GM19351 (cell line): ENCODE results near the gene AQP2.
"Not testable (repeated sequence)": the region's sequence is repeated elsewhere in the genome, so short reads cannot be mapped to it uniquely, and the experiment has no call there.

Source experiments
- ATAC-seq: cut with Tn5 transposase; IDR thresholded peaks from one replicate; pipeline ENCODE4 v1.9.1; 2021; ENCODE audit warnings: mild to moderate bottlenecking, moderate library complexity; ENCODE audit not compliant: unreplicated experiment

The AQP2 gene

GRCh38 chr12:49984476-49985359, 34.2 kb downstream of the AQP2 start:
- no peak for ATAC-seq

GRCh38 chr12:49985981-49986380, 35.4 kb downstream of the AQP2 start:
- ATAC-seq: no peak

DNA sequence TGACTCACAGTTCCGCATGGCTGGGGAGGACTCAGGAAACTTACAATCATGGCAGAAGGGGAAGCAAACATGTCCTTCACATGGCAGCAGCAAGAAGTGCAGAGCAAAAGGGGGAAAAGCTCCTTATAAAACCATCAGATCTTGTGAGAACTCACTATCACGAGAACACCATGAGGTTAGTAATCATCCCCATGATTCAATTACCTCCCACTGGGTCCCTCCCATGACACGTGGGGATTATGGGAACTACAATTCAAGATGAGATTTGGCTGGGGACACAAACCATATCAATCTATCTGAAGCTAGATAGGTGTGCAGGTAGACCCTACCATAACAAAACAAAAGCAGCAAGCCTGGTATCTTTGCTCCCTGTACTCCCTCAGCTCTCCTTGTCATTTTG, 35.9 kb downstream of the AQP2 start:
- not testable (repeated sequence) for ATAC-seq

DNA sequence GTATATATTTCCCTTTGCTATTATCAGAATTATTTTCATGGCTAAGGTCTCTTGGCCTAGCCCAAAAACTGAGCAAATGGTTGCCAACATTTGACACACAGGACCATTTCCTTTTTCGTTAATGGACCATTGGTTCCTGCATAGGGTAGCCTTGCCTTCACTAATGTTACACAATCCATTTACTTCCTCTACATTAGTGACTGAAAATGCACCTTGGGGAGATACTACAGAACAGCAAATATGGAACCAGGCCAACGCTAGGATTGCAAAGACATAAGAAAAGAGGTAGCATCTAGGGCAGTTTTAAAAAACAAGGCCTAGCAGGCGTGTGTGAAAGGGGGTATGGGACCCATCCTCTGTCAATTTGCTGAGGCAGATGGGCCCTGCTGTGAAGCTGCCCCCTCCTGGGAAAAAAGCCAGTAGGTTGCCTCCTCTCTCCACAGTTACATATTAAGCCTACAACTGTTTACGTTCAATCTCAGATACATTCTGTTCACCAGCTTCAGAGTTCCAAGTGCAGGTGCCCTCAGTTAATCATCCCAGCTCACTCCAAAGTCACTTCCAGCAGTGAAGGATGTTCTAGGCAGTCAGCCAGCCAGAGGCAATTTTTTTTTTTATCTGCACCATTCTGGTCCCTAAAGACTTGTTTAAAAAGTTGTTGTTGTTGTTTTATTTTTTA, 37.2 kb downstream of the AQP2 start:
- no peak for ATAC-seq

GRCh38 chr12:49989400-49989799, 38.9 kb downstream of the AQP2 start:
- not testable (repeated sequence) for ATAC-seq

GRCh38 chr12:49990273-49990672, 39.7 kb downstream of the AQP2 start:
- no peak for ATAC-seq

DNA sequence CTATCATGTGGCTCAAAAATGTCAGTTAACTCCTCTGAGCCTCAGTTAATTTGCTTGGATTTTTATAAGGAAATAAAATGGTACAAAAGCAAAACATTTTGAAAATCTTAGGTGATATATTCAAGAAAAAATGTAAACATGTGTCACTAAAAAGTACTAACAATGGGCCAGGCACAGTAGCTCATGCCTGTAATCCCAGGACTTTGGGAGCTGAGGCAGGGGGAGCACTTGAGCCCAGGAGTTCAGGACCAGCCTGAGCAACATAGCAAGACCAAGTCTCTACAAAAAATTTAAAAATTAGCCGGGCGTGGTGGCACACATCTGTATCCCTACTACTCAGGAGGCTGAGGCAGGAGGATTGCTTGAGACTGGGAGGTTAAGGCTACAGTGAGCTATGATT, 47.9 kb downstream of the AQP2 start:
- ATAC-seq: no peak

DNA sequence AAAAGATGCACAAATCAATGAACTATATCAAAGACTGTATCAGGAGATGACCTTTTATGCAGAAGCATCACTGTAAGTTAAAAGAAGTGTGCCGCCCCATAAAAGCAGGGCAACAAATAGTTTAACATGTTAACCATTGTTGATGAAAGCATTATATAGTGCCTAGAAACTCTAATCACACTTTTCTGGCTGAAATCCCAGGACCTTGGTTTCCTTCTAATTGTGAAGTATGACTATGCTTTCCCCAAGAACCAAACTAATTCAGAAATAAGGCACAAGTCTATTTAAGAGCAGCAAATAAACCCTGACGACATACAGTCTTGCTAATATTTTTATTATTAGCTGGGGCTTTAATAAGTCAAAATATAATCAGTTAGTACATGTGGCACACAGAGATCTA, 53.1 kb downstream of the AQP2 start:
- ATAC-seq: no peak

GRCh38 chr12:50004696-50005095, 54.2 kb downstream of the AQP2 start:
- no peak for ATAC-seq

GRCh38 chr12:50005175-50005574, 54.6 kb downstream of the AQP2 start:
- ATAC-seq: no peak

DNA sequence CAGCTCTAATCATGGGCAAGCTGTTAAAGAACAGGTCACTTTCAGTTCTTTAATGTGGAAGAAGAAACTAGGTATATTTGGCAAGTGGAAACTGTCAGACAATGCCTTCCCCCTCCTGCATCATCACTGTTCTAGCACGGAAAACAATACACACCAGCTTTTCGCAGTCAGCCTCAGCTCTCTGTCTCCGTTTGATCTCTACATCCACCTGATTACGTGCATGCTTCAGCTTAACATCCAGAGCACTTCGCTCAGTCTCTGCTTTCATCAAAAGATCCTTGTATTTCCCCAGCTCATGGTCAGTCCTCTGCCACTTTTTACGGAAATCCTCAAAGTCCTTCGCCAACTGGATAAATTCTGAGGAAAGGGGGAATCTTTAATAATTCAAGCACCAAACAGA, 55.7 kb downstream of the AQP2 start:
- ATAC-seq: no peak

DNA sequence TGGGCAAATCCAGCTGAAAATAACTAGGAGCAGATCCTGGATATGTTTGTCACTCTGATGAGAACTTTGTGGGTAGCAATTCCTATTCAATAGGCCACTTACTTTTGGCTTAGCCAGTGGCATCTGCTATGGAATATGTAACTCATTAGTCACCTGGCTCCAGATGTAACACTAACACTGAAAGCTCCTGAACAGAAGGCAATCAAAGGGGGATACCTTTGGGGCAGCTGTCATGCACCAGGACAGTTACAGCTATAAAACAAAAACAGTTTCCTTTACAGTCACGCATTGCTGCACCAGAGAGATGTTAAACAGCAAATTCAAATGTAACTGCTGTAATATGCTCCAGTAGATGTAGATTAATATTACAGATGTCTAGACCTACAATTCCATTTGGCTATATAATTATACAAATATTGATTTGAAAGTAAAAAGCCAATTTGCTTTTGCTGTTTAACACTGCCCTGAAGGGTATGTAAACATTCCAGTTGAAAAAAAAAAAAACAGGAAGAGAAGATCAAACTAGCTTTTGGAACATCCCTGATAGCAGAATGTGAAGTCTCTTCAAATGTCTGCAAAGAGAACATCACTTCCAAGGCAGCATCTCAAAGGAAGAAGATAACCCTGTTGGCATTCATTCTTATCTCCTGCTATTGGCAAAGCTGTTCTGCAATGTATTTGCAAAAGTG, 56.4 kb downstream of the AQP2 start:
- no peak for ATAC-seq
